HepG2 (cell line): ENCODE data around the gene CSNK1D. TPM values are rescaled to one million over a fixed set of nuclear protein-coding genes. Genes with fewer than 3 reads are reported as not detected.

ENCODE experiments used
- ATAC-seq: fragments of 200-7000 bp; cut with Tn5 transposase; 3 replicates; pipeline ENCODE4 v1.9.1; 2020; ENCODE audit warnings: mild to moderate bottlenecking, moderate library complexity
- BruUV-seq: library from RNA; stranded (reverse); fragments of 400-500 nt; replicated peaks from 2 replicates; lab custom pipeline; 2021; lab: Mats Ljungman, UMichigan
- CTCF ChIA-PET: fragments of 300-600 bp; formaldehyde crosslinking; extraction: SDS; loops from one replicate; lab custom pipeline; 2021; ENCODE audit warnings: low total read pairs, inconsistent platforms, low intra/inter-chr PET ratio; lab: Yijun Ruan, JAX
- POLR2A ChIA-PET: fragments of 350-600 bp; sonication (Branson Sonifier 250); formaldehyde crosslinking; loops from one replicate; lab custom pipeline; 2020; ENCODE audit warnings: antibody characterized with exemption, inconsistent platforms; lab: Yijun Ruan, JAX
- DNase-seq: peaks from one replicate; pipeline ENCODE4 v3.0.0-alpha.2; 2015; ENCODE audit warnings: low spot score
- FAIRE-seq: peaks from 3 replicates; lab custom pipeline; 2011; peaks lifted over from hg19 to GRCh38; lab: Jason Lieb, UNC
- H2AFZ ChIP-seq: one replicate; pipeline ENCODE4 v1.6.1; 2011; ENCODE audit warnings: low read length, inconsistent platforms
- H3K27ac ChIP-seq: fragments of 300-600 bp; 3 replicates; pipeline ENCODE4 v1.8.0; 2011; ENCODE audit warnings: mixed run types, mild to moderate bottlenecking, mixed read lengths, low read length, inconsistent platforms; ENCODE audit not compliant: insufficient read depth; ENCODE audit errors: extremely low read length
- H3K27me3 ChIP-seq, 2 experiments: fragments of 200-600 bp in 1 of 2; 2 replicates in 1 of 2; 3 replicates in 1 of 2; pipeline versions ENCODE4 v1.6.0 to v1.8.0; 2011; ENCODE audit warnings: low read length in 2 of 2, mild to moderate bottlenecking in 2 of 2, moderate library complexity in 2 of 2, inconsistent platforms in 1 of 2; ENCODE audit not compliant: insufficient read depth in 2 of 2, control insufficient read depth in 1 of 2
- H3K36me3 ChIP-seq, 2 experiments: fragments of 200-600 bp in 1 of 2; replicated peaks in 1 of 2; 2 replicates in 1 of 2; 3 replicates in 1 of 2; pipeline versions ENCODE4 v1.5.1 to v1.8.0; 2011; ENCODE audit warnings: low read length in 2 of 2, inconsistent platforms in 1 of 2; ENCODE audit not compliant: insufficient read depth in 2 of 2, control insufficient read depth in 1 of 2
- H3K4me1 ChIP-seq: 2 replicates; pipeline ENCODE4 v1.5.1; 2012; ENCODE audit warnings: low read length, inconsistent platforms; ENCODE audit not compliant: insufficient read depth
- H3K4me2 ChIP-seq: 2 replicates; pipeline ENCODE4 v1.6.0; 2011; ENCODE audit warnings: low read depth, low read length, inconsistent platforms
- H3K4me3 ChIP-seq, 3 experiments: fragments of 200-600 bp in 1 of 3; sonication (generic), shearing (Covaris generic) in 1 of 3; replicated peaks in 1 of 3; 2 replicates each; pipeline ENCODE4 v1.5.1; 2011 to 2016; ENCODE audit warnings: low read length in 3 of 3, inconsistent platforms in 2 of 3, low read depth in 2 of 3, mild to moderate bottlenecking in 2 of 3, control low read depth in 1 of 3, mixed read lengths in 1 of 3; ENCODE audit not compliant: insufficient read depth in 1 of 3
- H3K79me2 ChIP-seq: one replicate; pipeline ENCODE4 v1.6.1; 2011; ENCODE audit warnings: low read length, inconsistent platforms; ENCODE audit not compliant: insufficient read depth
- H3K9ac ChIP-seq: 2 replicates; pipeline ENCODE4 v1.6.0; 2011; ENCODE audit warnings: mild to moderate bottlenecking, low read depth, low read length, inconsistent platforms; ENCODE audit not compliant: insufficient read depth
- H3K9me3 ChIP-seq: 2 replicates; pipeline ENCODE4 v1.5.1; 2012; ENCODE audit warnings: mild to moderate bottlenecking, low read length
- H4K20me1 ChIP-seq: 2 replicates; pipeline ENCODE4 v1.6.0; 2011; ENCODE audit warnings: inconsistent platforms, mild to moderate bottlenecking, low read length, moderate library complexity; ENCODE audit not compliant: insufficient read depth
- GTF2F1 ChIP-seq: fragments of 150-350 bp; IDR thresholded peaks from 2 replicates; pipeline ENCODE4 v1.6.1; 2014; ENCODE audit warnings: low read length
- HOXD1 ChIP-seq: sonication (generic); formaldehyde crosslinking; IDR thresholded peaks from 2 replicates; pipeline ENCODE4 v1.5.0; 2020; ENCODE audit warnings: missing genetic modification reagents
- ZFP37 ChIP-seq: sonication (generic); formaldehyde crosslinking; IDR thresholded peaks from 2 replicates; pipeline ENCODE4 v1.4.0; 2020; ENCODE audit warnings: missing genetic modification reagents, borderline replicate concordance
- ZNF225 ChIP-seq: sonication (generic); formaldehyde crosslinking; IDR thresholded peaks from 2 replicates; pipeline ENCODE4 v1.4.0; 2020; ENCODE audit warnings: mild to moderate bottlenecking, missing genetic modification reagents
- ZNF501 ChIP-seq: sonication (generic); formaldehyde crosslinking; IDR thresholded peaks from 2 replicates; pipeline ENCODE4 v1.5.1; 2020; ENCODE audit warnings: mild to moderate bottlenecking, moderate library complexity, missing genetic modification reagents
- ZNF547 ChIP-seq: sonication (generic); formaldehyde crosslinking; IDR thresholded peaks from 2 replicates; pipeline ENCODE4 v1.5.1; 2020; ENCODE audit warnings: mild to moderate bottlenecking, missing genetic modification reagents
- whole genome bisulfite sequencing: methylation state at CpG from one replicate; pipeline ENCODE4 v1.1.6; 2017; ENCODE audit warnings: low lambda C conversion rate; 5-methylcytosine and 5-hydroxymethylcytosine counted together
- in situ Hi-C: cut with HindIII; loops from 2 replicates; pipeline ENCODE4 v1.10.0; 2017; ENCODE audit warnings: low pct_unique_long_range_greater_than_20kb; ENCODE audit not compliant: extremely low pct_ligation_motif_present
- intact Hi-C: fragments of 100-400 bp; cut with micrococcal nuclease; formaldehyde crosslinking; loops from one replicate; pipeline ENCODE4 v1.10.0; 2022; ENCODE audit not compliant: unreplicated experiment
- polyA plus RNA-seq, 8 experiments: library from polyadenylated mRNA; depleted of rRNA in 3 of 8; stranded (reverse) in 7 of 8; unstranded in 1 of 8; fragments of >200 nt; fragmentation: Illumina TruSeq in 4 of 8; extraction: Trizol in 4 of 8; gene quantifications; 2 replicates each; pipeline versions ENCODE4 v1.2.1 to v1.2.3, GENCODE V29; 2011 to 2016; ENCODE audit warnings: low read depth in 4 of 8, missing spikeins in 1 of 8, mixed read lengths in 1 of 8; ENCODE audit not compliant: insufficient read depth in 1 of 8
- total RNA-seq, 5 experiments: library from RNA; depleted of rRNA; stranded (reverse); fragments of >200 nt; fragmentation: Illumina TruSeq; extraction: Trizol; gene quantifications; 2 replicates each; pipeline ENCODE4 v1.2.3, GENCODE V29; 2016; ENCODE audit warnings: low read depth in 1 of 5
- TF ChIP-seq, protein P1 (sequence below): sonication (generic); formaldehyde crosslinking; IDR thresholded peaks from 2 replicates; pipeline ENCODE4 v1.4.0; 2020; ENCODE audit warnings: mild to moderate bottlenecking, missing genetic modification reagents, borderline replicate concordance

CSNK1D gene
- total and polyA plus RNA-seq, 2 of the 13 experiments (the other 11 are each of a cell fraction or from before 2014, with no cell fraction given), result 31.5 to 128 TPM

GRCh38 chr17:82198092-82198491 is 75.4 kb downstream of the CSNK1D start:
- in situ Hi-C loops, result no loop called here
- Histone ChIP-seq H3K4me3 (no peak overlapping the region), H3K4me2 (no peak overlapping the region), H4K20me1 (no peaks in the 10 kb centered on the region), H3K27me3 (no peaks in the 10 kb centered on the region), H3K9ac (no peak overlapping the region), H3K79me2 (no peaks in the 10 kb centered on the region), H3K36me3 (peaks cover 22 to 31% of the 10 kb centered on the region in 2 experiments; a peak in 4 of 5 replicates)
- ChIA-PET CTCF (no interaction called here), POLR2A (no interaction called here)
- ATAC-seq (no peak), DNase-seq (no peak), FAIRE-seq (no peak)
- TF ChIP-seq ZNF225 (no peak), GTF2F1 (no peak), HOXD1 (CRISPR knock-in tag) (no peak), ZNF501 (CRISPR knock-in tag) (no peak)
- TF ChIP-seq, all 625 proteins: peak for 0
- Histone ChIP-seq H3K4me1 (no peaks in the 10 kb centered on the region), H2AFZ (no peak overlapping the region), H3K9me3 (no peaks in the 10 kb centered on the region), H3K27ac (no peak overlapping the region)
- intact Hi-C loops, result no loop called here
- BruUV-seq, result no TSS peak
- 89% methylated on average over 4 of the region's 4 CpGs for WGBS

GRCh38 chr17:82195675-82196672 is 77.5 kb downstream of the CSNK1D start:
- POLR2A ChIA-PET, result interaction anchor here (1.0 kb wide), 1 partner anchor 10 kb away, joined by 5 read pairs; no protein-coding TSS in a partner anchor
- no peaks in the 10 kb centered on the region for H3K4me1 ChIP-seq
- ATAC-seq (no peak), DNase-seq (no peak), FAIRE-seq (no peak)
- H4K20me1 ChIP-seq, result no peaks in the 10 kb centered on the region
- no peak overlapping the region for H3K27ac ChIP-seq
- no TSS peak for BruUV-seq
- no peaks in the 10 kb centered on the region for H3K27me3 ChIP-seq
- H3K9me3 ChIP-seq, result no peaks in the 10 kb centered on the region
- no peaks in the 10 kb centered on the region for H3K79me2 ChIP-seq
- H3K9ac ChIP-seq, result no peak overlapping the region
- H3K4me3 ChIP-seq, result no peak overlapping the region
- peaks cover 26 to 44% of the 10 kb centered on the region in 2 experiments; a peak in 4 of 5 replicates for H3K36me3 ChIP-seq
- in situ Hi-C loops (no loop called here), intact Hi-C loops (no loop called here)
- H2AFZ ChIP-seq, result no peak overlapping the region
- CTCF ChIA-PET, result no interaction called here
- 90% methylated on average over 24 of the region's 25 CpGs for WGBS
- no peak overlapping the region for H3K4me2 ChIP-seq
- TF ChIP-seq ZFP37, result no peak
- TF ChIP-seq ZNF547 (CRISPR knock-in tag), result no peak
- TF ChIP-seq, protein P1, sequence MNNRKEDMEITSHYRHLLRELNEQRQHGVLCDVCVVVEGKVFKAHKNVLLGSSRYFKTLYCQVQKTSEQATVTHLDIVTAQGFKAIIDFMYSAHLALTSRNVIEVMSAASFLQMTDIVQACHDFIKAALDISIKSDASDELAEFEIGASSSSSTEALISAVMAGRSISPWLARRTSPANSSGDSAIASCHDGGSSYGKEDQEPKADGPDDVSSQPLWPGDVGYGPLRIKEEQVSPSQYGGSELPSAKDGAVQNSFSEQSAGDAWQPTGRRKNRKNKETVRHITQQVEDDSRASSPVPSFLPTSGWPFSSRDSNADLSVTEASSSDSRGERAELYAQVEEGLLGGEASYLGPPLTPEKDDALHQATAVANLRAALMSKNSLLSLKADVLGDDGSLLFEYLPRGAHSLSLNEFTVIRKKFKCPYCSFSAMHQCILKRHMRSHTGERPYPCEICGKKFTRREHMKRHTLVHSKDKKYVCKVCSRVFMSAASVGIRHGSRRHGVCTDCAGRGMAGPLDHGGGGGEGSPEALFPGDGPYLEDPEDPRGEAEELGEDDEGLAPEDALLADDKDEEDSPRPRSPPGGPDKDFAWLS (CRISPR knock-in tag), result no peak
